OCI-LY1 (cell line): ENCODE measurements around the gene CLDN4.

Source experiments
- H2AFZ ChIP-seq: fragments of 200-600 bp; sonication (generic), shearing (Covaris generic); 2 replicates; pipeline ENCODE4 v1.6.0; 2014; ENCODE audit warnings: antibody characterized with exemption, mild to moderate bottlenecking, low read length
- H3F3A ChIP-seq: fragments of 200-600 bp; sonication (generic), shearing (Covaris generic); 2 replicates; pipeline ENCODE4 v1.6.0; 2014; ENCODE audit warnings: mild to moderate bottlenecking, antibody characterized with exemption, low read length, moderate library complexity; ENCODE audit not compliant: insufficient read depth
- H3K27ac ChIP-seq: fragments of 200-600 bp; sonication (generic); 2 replicates; pipeline ENCODE4 v1.5.1; 2014; ENCODE audit warnings: low read length, mixed run types, mild to moderate bottlenecking, low read depth; ENCODE audit not compliant: poor library complexity, severe bottlenecking
- H3K27me3 ChIP-seq: fragments of 200-600 bp; sonication (generic); 2 replicates; pipeline ENCODE4 v1.6.0; 2014; ENCODE audit warnings: antibody characterized with exemption, mild to moderate bottlenecking, low read length, moderate library complexity; ENCODE audit not compliant: insufficient read depth
- H3K36me3 ChIP-seq: fragments of 200-600 bp; sonication (generic); 2 replicates; pipeline ENCODE4 v1.6.1; 2014; ENCODE audit warnings: mild to moderate bottlenecking, antibody characterized with exemption, low read length, moderate library complexity, mixed read lengths; ENCODE audit not compliant: insufficient read depth
- H3K4me1 ChIP-seq: fragments of 200-600 bp; sonication (generic); 2 replicates; pipeline ENCODE4 v1.5.1; 2014; ENCODE audit warnings: mild to moderate bottlenecking, low read length, moderate library complexity; ENCODE audit not compliant: insufficient read depth, severe bottlenecking
- H3K4me2 ChIP-seq: fragments of 200-600 bp; sonication (generic), shearing (Covaris generic); 2 replicates; pipeline ENCODE4 v1.6.1; 2014; ENCODE audit warnings: low read length
- H3K4me3 ChIP-seq: fragments of 200-600 bp; sonication (generic); 2 replicates; pipeline ENCODE4 v1.5.1; 2014; ENCODE audit warnings: low read length, low read depth, mild to moderate bottlenecking, mixed read lengths; ENCODE audit not compliant: poor library complexity, severe bottlenecking
- H3K79me2 ChIP-seq: fragments of 200-600 bp; shearing (Covaris generic); 2 replicates; pipeline ENCODE4 v1.6.1; 2016; ENCODE audit warnings: mixed run types, low read length, mixed read lengths; ENCODE audit not compliant: insufficient read depth
- H3K9ac ChIP-seq: fragments of 200-600 bp; sonication (generic), shearing (Covaris generic); 2 replicates; pipeline ENCODE4 v1.6.1; 2014; ENCODE audit warnings: mild to moderate bottlenecking, low read length, mixed read lengths
- H3K9me2 ChIP-seq: fragments of 200-600 bp; sonication (generic), shearing (Covaris generic); 2 replicates; pipeline ENCODE4 v1.6.1; 2014; ENCODE audit warnings: low read depth, mild to moderate bottlenecking, low read length, mixed read lengths
- H3K9me3 ChIP-seq: fragments of 200-600 bp; shearing (Covaris generic); 2 replicates; pipeline ENCODE4 v1.6.1; 2014; ENCODE audit warnings: low read length, mixed read lengths
- H4K20me1 ChIP-seq: fragments of 200-600 bp; sonication (generic), shearing (Covaris generic); 2 replicates; pipeline ENCODE4 v1.6.0; 2016; ENCODE audit warnings: mild to moderate bottlenecking, low read length; ENCODE audit not compliant: insufficient read depth
- CTCF ChIP-seq: fragments of 200-600 bp; sonication (generic), shearing (Covaris generic); IDR thresholded peaks from 2 replicates; pipeline ENCODE4 v1.5.1; 2017; ENCODE audit warnings: mild to moderate bottlenecking, antibody characterized with exemption, low read length, moderate library complexity, mixed read lengths
- EZH2 ChIP-seq: fragments of 200-600 bp; sonication (generic), shearing (Covaris generic); IDR thresholded peaks from 2 replicates; pipeline ENCODE4 v1.8.0; 2017; ENCODE audit warnings: borderline replicate concordance, mixed run types, mild to moderate bottlenecking, antibody characterized with exemption, low read length, moderate library complexity, mixed read lengths

CLDN4 gene

GRCh38 chr7:73852500-73852899 is 21.7 kb downstream of the CLDN4 start:
- no peak overlapping the region for H3K4me3 ChIP-seq
- H2AFZ ChIP-seq, result no peak overlapping the region
- no peaks in the 10 kb centered on the region for H4K20me1 ChIP-seq
- no peak overlapping the region for H3K9ac ChIP-seq
- H3K36me3 ChIP-seq, result no peaks in the 10 kb centered on the region
- H3K4me2 ChIP-seq, result no peak overlapping the region
- H3K27ac ChIP-seq, result no peak overlapping the region
- H3K79me2 ChIP-seq, result no peaks in the 10 kb centered on the region
- TF ChIP-seq EZH2, result no peak
- TF ChIP-seq CTCF, result no peak
- peaks cover 7% of the 10 kb centered on the region for H3K4me1 ChIP-seq
- no peaks in the 10 kb centered on the region for H3K9me2 ChIP-seq
- H3K27me3 ChIP-seq, result peaks cover 8% of the 10 kb centered on the region; the same call in 1 of the 2 replicates
- no peaks in the 10 kb centered on the region for H3F3A ChIP-seq
- H3K9me3 ChIP-seq, result peaks cover 2% of the 10 kb centered on the region; the same call in 1 of the 2 replicates

GRCh38 chr7:73856941-73857340 is 26.1 kb downstream of the CLDN4 start:
- Histone ChIP-seq H4K20me1 (no peaks in the 10 kb centered on the region), H3K36me3 (no peaks in the 10 kb centered on the region), H3K9ac (no peak overlapping the region), H3K9me3 (no peaks in the 10 kb centered on the region), H3K4me2 (no peak overlapping the region), H3K9me2 (no peaks in the 10 kb centered on the region), H3K27me3 (peaks cover 15% of the 10 kb centered on the region; the same call in 1 of the 2 replicates), H2AFZ (no peak overlapping the region), H3K79me2 (no peaks in the 10 kb centered on the region), H3K4me3 (no peak overlapping the region), H3F3A (no peaks in the 10 kb centered on the region), H3K4me1 (no peaks in the 10 kb centered on the region), H3K27ac (no peak overlapping the region)
- TF ChIP-seq EZH2 (no peak), CTCF (no peak)

DNA sequence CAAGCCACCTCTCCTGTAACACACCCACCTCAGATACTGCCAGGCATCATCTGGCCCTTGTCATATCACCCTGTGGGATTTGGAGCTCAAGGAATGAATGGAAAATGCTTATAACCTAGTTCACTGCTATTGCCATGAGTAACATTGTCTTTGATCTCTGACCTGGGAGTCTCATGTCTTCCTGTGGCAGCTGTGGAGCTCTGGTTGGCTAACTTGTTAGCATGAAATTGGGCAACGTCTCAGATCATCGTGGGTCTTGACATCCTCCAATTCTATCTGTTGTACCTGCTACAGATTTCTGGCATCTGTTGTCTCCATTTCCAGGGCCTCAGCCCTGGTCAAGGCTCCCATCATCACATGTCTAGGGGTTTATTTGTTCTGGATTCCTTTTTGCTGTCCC is 28.0 kb downstream of the CLDN4 start:
- H3K36me3 ChIP-seq, result no peaks in the 10 kb centered on the region
- H4K20me1 ChIP-seq, result no peaks in the 10 kb centered on the region
- H3K4me1 ChIP-seq, result no peaks in the 10 kb centered on the region
- no peaks in the 10 kb centered on the region for H3K79me2 ChIP-seq
- no peak overlapping the region for H3K4me2 ChIP-seq
- no peak overlapping the region for H3K9ac ChIP-seq
- no peaks in the 10 kb centered on the region for H3K9me2 ChIP-seq
- peaks cover 11% of the 10 kb centered on the region; the same call in 1 of the 2 replicates for H3K27me3 ChIP-seq
- no peak overlapping the region for H3K4me3 ChIP-seq
- no peaks in the 10 kb centered on the region for H3K9me3 ChIP-seq
- H3F3A ChIP-seq, result no peaks in the 10 kb centered on the region
- no peak overlapping the region for H3K27ac ChIP-seq
- no peak overlapping the region for H2AFZ ChIP-seq
- TF ChIP-seq CTCF (no peak), EZH2 (no peak)
